Measurements from ENCODE around the gene ARSH. TPM values are rescaled to one million over a fixed set of nuclear protein-coding genes. Genes with fewer than 3 reads are reported as not detected.
"Not testable (repeated sequence)": the region's sequence is repeated elsewhere in the genome, so short reads cannot be mapped to it uniquely, and the experiment has no call there.

The ARSH gene
- total and polyA plus RNA-seq, 2 donors: 0.02 to 0.05 TPM

DNA sequence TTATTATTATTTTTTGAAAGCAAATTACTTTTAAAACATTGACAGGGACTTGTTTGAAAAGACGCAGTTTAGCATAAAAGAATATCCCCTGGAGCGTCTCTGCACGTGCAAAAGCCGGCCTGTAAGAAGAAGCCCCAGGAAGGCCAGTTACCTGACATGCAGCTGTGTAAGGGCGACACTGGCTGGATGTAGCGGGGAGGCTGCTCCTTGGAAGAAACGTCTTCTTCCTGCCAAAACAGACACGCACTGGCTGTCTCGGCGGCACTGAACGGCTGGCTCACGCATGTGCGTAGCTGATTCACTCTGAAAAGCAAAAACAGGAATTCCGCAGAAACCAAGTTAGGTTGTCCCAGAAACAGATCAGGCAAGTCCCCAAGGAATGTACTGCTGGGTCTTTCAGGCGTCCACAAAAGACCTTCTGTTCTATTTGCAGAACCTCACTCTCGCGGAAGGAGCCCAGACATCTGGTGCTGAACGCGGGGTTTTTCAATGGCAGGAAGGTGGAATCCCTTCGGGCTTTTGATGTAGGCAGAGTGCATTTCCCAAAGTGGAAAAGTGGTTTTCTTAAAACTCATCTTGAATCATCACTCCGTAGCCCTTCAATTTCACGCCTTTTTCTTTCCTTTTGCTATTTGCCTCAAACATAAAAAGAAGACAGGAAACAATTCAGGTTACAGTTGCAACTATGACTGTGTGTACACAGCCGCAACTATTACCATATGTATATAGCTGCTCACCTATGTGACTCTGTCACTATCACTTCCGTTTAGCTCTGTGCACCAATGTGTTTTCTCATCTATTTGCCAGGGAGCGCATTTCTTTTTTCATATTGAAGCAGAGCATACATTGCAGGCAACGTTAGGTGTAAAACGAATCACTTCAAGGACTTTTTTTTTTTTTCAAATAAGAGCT lies 38.1 kb upstream of the ARSH start:
- H3K27me3 ChIP-seq (ENCODE audit: control insufficient read depth in 2 of 2, insufficient read depth in 1 of 2, low read length in 1 of 2): peaks cover 0 to 4% of the 10 kb centered on the region in 2 donors
- no peaks in the 10 kb centered on the region for H3K9me3 ChIP-seq (ENCODE audit: control insufficient read depth in 2 of 2, insufficient read depth in 1 of 2, low read length in 1 of 2)
- H3K4me3 ChIP-seq (ENCODE audit: low read length in 2 of 2): no peak overlapping the region
- no peaks in the 10 kb centered on the region for H3K36me3 ChIP-seq (ENCODE audit: control insufficient read depth in 2 of 2, insufficient read depth in 2 of 2, low read length in 1 of 2)
- no peaks in the 10 kb centered on the region for H3K4me1 ChIP-seq (ENCODE audit: control insufficient read depth in 2 of 2, insufficient read depth in 2 of 2, low read length in 2 of 2)
- DNase-seq (ENCODE audit: low read depth in 6 of 9, low spot score in 9 of 9): peak in 2 of 9 donors; percentile 0 to 18
- 51% methylated on average over 27 of the region's 27 CpGs for WGBS
- H3K27ac ChIP-seq (ENCODE audit: low read depth in 1 of 2, low read length in 1 of 2): no peak overlapping the region

DNA sequence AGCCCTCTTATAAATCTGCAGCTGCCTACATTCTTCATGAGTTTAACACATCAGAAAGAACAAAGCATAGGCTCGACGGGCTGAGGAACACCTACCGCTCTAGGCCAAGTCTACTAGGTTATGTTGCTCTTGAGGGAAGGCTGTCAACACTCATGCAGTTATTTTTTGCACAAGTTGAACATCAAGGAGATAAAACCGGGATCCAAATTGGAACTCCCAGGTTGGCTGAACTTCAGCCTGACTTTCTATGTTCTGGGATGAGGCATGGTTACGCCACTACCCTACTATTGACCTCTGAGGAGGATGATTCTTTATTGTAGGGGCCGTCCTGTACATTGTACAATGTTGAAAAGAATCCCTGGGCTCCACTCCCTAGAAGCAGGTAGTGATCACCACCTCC lies 37.3 kb upstream of the ARSH start:
- peaks cover 0 to 4% of the 10 kb centered on the region in 2 donors for H3K27me3 ChIP-seq (ENCODE audit: control insufficient read depth in 2 of 2, insufficient read depth in 1 of 2, low read length in 1 of 2)
- DNase-seq (ENCODE audit: low read depth in 6 of 9, low spot score in 9 of 9): no peak
- 94% methylated on average over 6 of the region's 6 CpGs for WGBS
- no peaks in the 10 kb centered on the region for H3K36me3 ChIP-seq (ENCODE audit: control insufficient read depth in 2 of 2, insufficient read depth in 2 of 2, low read length in 1 of 2)
- no peaks in the 10 kb centered on the region for H3K9me3 ChIP-seq (ENCODE audit: control insufficient read depth in 2 of 2, insufficient read depth in 1 of 2, low read length in 1 of 2)
- no peaks in the 10 kb centered on the region for H3K4me1 ChIP-seq (ENCODE audit: control insufficient read depth in 2 of 2, insufficient read depth in 2 of 2, low read length in 2 of 2)
- H3K4me3 ChIP-seq (ENCODE audit: low read length in 2 of 2): no peak overlapping the region
- no peak overlapping the region for H3K27ac ChIP-seq (ENCODE audit: low read depth in 1 of 2, low read length in 1 of 2)

DNA sequence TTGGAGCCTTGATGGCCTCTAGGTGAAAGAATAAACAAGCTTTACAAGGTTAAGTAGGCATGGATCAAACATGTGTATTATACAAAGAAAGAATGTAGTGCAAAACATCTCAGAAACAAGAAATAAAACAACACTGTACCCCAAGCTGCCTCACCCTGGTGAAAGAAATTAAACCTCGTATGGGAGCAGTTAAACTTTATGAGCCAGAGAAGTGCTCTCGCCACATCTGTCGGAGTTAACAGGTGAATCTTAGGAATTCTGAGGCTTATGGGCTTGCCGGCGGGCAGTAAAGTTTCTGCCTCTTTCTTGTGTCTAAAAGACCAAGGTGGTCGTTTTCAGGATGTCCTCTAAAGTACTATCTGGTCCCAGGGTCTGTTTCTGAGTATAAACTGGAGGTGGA lies 34.0 kb upstream of the ARSH start:
- Histone ChIP-seq H3K9me3 (ENCODE audit: control insufficient read depth in 2 of 2, insufficient read depth in 1 of 2, low read length in 1 of 2) (no peaks in the 10 kb centered on the region), H3K27ac (ENCODE audit: low read depth in 1 of 2, low read length in 1 of 2) (no peak overlapping the region), H3K36me3 (ENCODE audit: control insufficient read depth in 2 of 2, insufficient read depth in 2 of 2, low read length in 1 of 2) (no peaks in the 10 kb centered on the region), H3K4me3 (ENCODE audit: low read length in 2 of 2) (no peak overlapping the region), H3K4me1 (ENCODE audit: control insufficient read depth in 2 of 2, insufficient read depth in 2 of 2, low read length in 2 of 2) (no peaks in the 10 kb centered on the region), H3K27me3 (ENCODE audit: control insufficient read depth in 2 of 2, insufficient read depth in 1 of 2, low read length in 1 of 2) (peaks cover 0 to 4% of the 10 kb centered on the region in 2 donors)
- 94% methylated on average over 6 of the region's 6 CpGs for WGBS
- no peak for DNase-seq (ENCODE audit: low read depth in 6 of 9, low spot score in 9 of 9)

- Histone ChIP-seq H3K4me1 (ENCODE audit: control insufficient read depth in 2 of 2, insufficient read depth in 2 of 2, low read length in 2 of 2) (no peaks in the 10 kb centered on the region), H3K36me3 (ENCODE audit: control insufficient read depth in 2 of 2, insufficient read depth in 2 of 2, low read length in 1 of 2) (no peaks in the 10 kb centered on the region), H3K4me3 (ENCODE audit: low read length in 2 of 2) (no peak overlapping the region), H3K9me3 (ENCODE audit: control insufficient read depth in 2 of 2, insufficient read depth in 1 of 2, low read length in 1 of 2) (no peaks in the 10 kb centered on the region), H3K27me3 (ENCODE audit: control insufficient read depth in 2 of 2, insufficient read depth in 1 of 2, low read length in 1 of 2) (no peaks in the 10 kb centered on the region), H3K27ac (ENCODE audit: low read depth in 1 of 2, low read length in 1 of 2) (no peak overlapping the region)
- no peak for DNase-seq (ENCODE audit: low read depth in 6 of 9, low spot score in 9 of 9)
- 91% methylated on average over 1 of the region's 1 CpG for WGBS
Observed at GRCh38 chrX:2974961-2975360, 31.4 kb upstream of the ARSH start.

- H3K27me3 ChIP-seq (ENCODE audit: control insufficient read depth in 2 of 2, insufficient read depth in 1 of 2, low read length in 1 of 2); H3K4me3 ChIP-seq (ENCODE audit: low read length in 2 of 2); H3K9me3 ChIP-seq (ENCODE audit: control insufficient read depth in 2 of 2, insufficient read depth in 1 of 2, low read length in 1 of 2); DNase-seq (ENCODE audit: low read depth in 6 of 9, low spot score in 9 of 9); H3K27ac ChIP-seq (ENCODE audit: low read depth in 1 of 2, low read length in 1 of 2); H3K4me1 ChIP-seq (ENCODE audit: control insufficient read depth in 2 of 2, insufficient read depth in 2 of 2, low read length in 2 of 2); H3K36me3 ChIP-seq (ENCODE audit: control insufficient read depth in 2 of 2, insufficient read depth in 2 of 2, low read length in 1 of 2): not testable (repeated sequence)
- WGBS: 93% methylated on average over 4 of the region's 4 CpGs
Observed at GRCh38 chrX:2978639-2979038, 27.7 kb upstream of the ARSH start.

GRCh38 chrX:2984342-2984741 lies 22.0 kb upstream of the ARSH start:
- Histone ChIP-seq H3K27ac (ENCODE audit: low read depth in 1 of 2, low read length in 1 of 2) (no peak overlapping the region), H3K4me3 (ENCODE audit: low read length in 2 of 2) (no peak overlapping the region), H3K27me3 (ENCODE audit: control insufficient read depth in 2 of 2, insufficient read depth in 1 of 2, low read length in 1 of 2) (no peaks in the 10 kb centered on the region), H3K9me3 (ENCODE audit: control insufficient read depth in 2 of 2, insufficient read depth in 1 of 2, low read length in 1 of 2) (no peaks in the 10 kb centered on the region), H3K36me3 (ENCODE audit: control insufficient read depth in 2 of 2, insufficient read depth in 2 of 2, low read length in 1 of 2) (no peaks in the 10 kb centered on the region), H3K4me1 (ENCODE audit: control insufficient read depth in 2 of 2, insufficient read depth in 2 of 2, low read length in 2 of 2) (no peaks in the 10 kb centered on the region)
- DNase-seq (ENCODE audit: low read depth in 6 of 9, low spot score in 9 of 9): no peak
- 90% methylated on average over 4 of the region's 4 CpGs for WGBS

DNA sequence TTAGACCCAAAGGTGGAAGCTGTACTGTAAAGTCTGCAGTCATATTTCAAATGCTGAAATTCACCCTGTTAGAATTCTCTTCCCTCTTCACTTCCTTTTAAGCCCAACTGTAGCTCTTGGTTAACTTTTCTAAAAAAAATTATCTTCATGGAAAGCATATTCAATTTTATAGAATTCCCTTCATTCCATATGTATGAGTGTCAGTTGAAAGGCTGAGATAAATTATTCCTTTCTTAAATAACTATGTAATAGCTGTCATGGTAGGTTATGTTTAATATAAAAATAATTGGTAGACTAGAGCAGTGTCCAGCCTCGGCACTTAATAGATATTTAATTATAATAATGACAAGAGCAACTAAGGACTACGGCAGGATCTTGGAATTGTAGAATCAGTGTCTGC lies 16.8 kb upstream of the ARSH start:
- H3K9me3 ChIP-seq (ENCODE audit: control insufficient read depth in 2 of 2, insufficient read depth in 1 of 2, low read length in 1 of 2): no peaks in the 10 kb centered on the region
- 100% methylated on average over 2 of the region's 2 CpGs for WGBS

GRCh38 chrX:3010532-3010931 lies 4.2 kb downstream of the ARSH start:
- no peaks in the 10 kb centered on the region for H3K27me3 ChIP-seq (ENCODE audit: control insufficient read depth in 2 of 2, insufficient read depth in 1 of 2, low read length in 1 of 2)
- 91% methylated on average over 2 of the region's 2 CpGs for WGBS
- H3K9me3 ChIP-seq (ENCODE audit: control insufficient read depth in 2 of 2, insufficient read depth in 1 of 2, low read length in 1 of 2): peaks cover 0 to 11% of the 10 kb centered on the region in 2 donors
- no peak for DNase-seq (ENCODE audit: low read depth in 6 of 9, low spot score in 9 of 9)
- H3K36me3 ChIP-seq (ENCODE audit: control insufficient read depth in 2 of 2, insufficient read depth in 2 of 2, low read length in 1 of 2): no peaks in the 10 kb centered on the region
- no peak overlapping the region for H3K27ac ChIP-seq (ENCODE audit: low read depth in 1 of 2, low read length in 1 of 2)
- H3K4me3 ChIP-seq (ENCODE audit: low read length in 2 of 2): no peak overlapping the region
- H3K4me1 ChIP-seq (ENCODE audit: control insufficient read depth in 2 of 2, insufficient read depth in 2 of 2, low read length in 2 of 2): no peaks in the 10 kb centered on the region

More for the DNA sequence above, 16.8 kb upstream of the ARSH start:
- DNase-seq (ENCODE audit: low read depth in 6 of 9, low spot score in 9 of 9): no peak
- Histone ChIP-seq H3K4me1 (ENCODE audit: control insufficient read depth in 2 of 2, insufficient read depth in 2 of 2, low read length in 2 of 2) (no peaks in the 10 kb centered on the region), H3K4me3 (ENCODE audit: low read length in 2 of 2) (no peak overlapping the region), H3K27ac (ENCODE audit: low read depth in 1 of 2, low read length in 1 of 2) (no peak overlapping the region), H3K36me3 (ENCODE audit: control insufficient read depth in 2 of 2, insufficient read depth in 2 of 2, low read length in 1 of 2) (no peaks in the 10 kb centered on the region), H3K27me3 (ENCODE audit: control insufficient read depth in 2 of 2, insufficient read depth in 1 of 2, low read length in 1 of 2) (no peaks in the 10 kb centered on the region)

- Histone ChIP-seq H3K4me1 (ENCODE audit: control insufficient read depth in 2 of 2, insufficient read depth in 2 of 2, low read length in 2 of 2) (no peaks in the 10 kb centered on the region), H3K27me3 (ENCODE audit: control insufficient read depth in 2 of 2, insufficient read depth in 1 of 2, low read length in 1 of 2) (no peaks in the 10 kb centered on the region), H3K4me3 (ENCODE audit: low read length in 2 of 2) (no peak overlapping the region), H3K9me3 (ENCODE audit: control insufficient read depth in 2 of 2, insufficient read depth in 1 of 2, low read length in 1 of 2) (peaks cover 0 to 4% of the 10 kb centered on the region in 2 donors), H3K27ac (ENCODE audit: low read depth in 1 of 2, low read length in 1 of 2) (no peak overlapping the region), H3K36me3 (ENCODE audit: control insufficient read depth in 2 of 2, insufficient read depth in 2 of 2, low read length in 1 of 2) (no peaks in the 10 kb centered on the region)
- no peak for DNase-seq (ENCODE audit: low read depth in 6 of 9, low spot score in 9 of 9)
Observed at GRCh38 chrX:3017492-3017891, 11.1 kb downstream of the ARSH start.
